Neural progenitor cell (in vitro differentiated cells): Measurements from ENCODE around the gene GATAD2A.
A peak's percentile ranks its signal among the peaks of the same experiment; 100 is the strongest.

Experiments
- CTCF ChIP-seq: fragments of 200-600 bp; sonication (generic); IDR thresholded peaks from 2 replicates; pipeline ENCODE4 v1.5.1; 2017; ENCODE audit warnings: antibody characterized with exemption, mild to moderate bottlenecking
- EZH2 ChIP-seq: fragments of 200-600 bp; sonication (generic); IDR thresholded peaks from 2 replicates; pipeline ENCODE4 v1.6.1; 2017; ENCODE audit warnings: antibody characterized with exemption, mild to moderate bottlenecking, moderate library complexity
- EZH2phosphoT487 ChIP-seq: fragments of 200-600 bp; sonication (generic); IDR thresholded peaks from 2 replicates; pipeline ENCODE4 v1.6.1; 2017; ENCODE audit warnings: antibody characterized with exemption

- peak; percentile 11 for TF ChIP-seq CTCF
- no peak for TF ChIP-seq EZH2
- no peak for TF ChIP-seq EZH2phosphoT487
Measured at GRCh38 chr19:19385896-19386869, 19.3 kb upstream of the GATAD2A start.
